Esophagus mucosa (tissue), 1 donor: Measurements from ENCODE around the gene KRT72. TPM values are rescaled to one million over a fixed set of nuclear protein-coding genes. Genes with fewer than 3 reads are reported as not detected.

ENCODE experiments used
- ATAC-seq: fragments of 200-7000 bp; cut with Tn5 transposase; one replicate; pipeline ENCODE4 v1.9.1; 2020
- total RNA-seq: library from RNA; stranded (reverse); gene quantifications from one replicate; pipeline ENCODE4 v1.2.4, GENCODE V29; 2023
- donor health status: DM: yes; HTN: yes; CAD: no.

The KRT72 gene
- not detected for total RNA-seq

GRCh38 chr12:52600941-52601481, at the start of gene KRT72:
Gene KRT72, minus strand, starts transcription at chr12:52601463. Its CDS starts 11 bp downstream, at chr12:52601452.
- no peak for ATAC-seq

- ATAC-seq = peak; percentile 37
Measured at GRCh38 chr12:52650520-52651081, 49.3 kb upstream of the KRT72 start.

GRCh38 chr12:52649066-52649465, 47.8 kb upstream of the KRT72 start:
- no peak for ATAC-seq

GRCh38 chr12:52648012-52648550, 46.8 kb upstream of the KRT72 start:
- no peak for ATAC-seq

GRCh38 chr12:52647601-52648000, 46.3 kb upstream of the KRT72 start:
- ATAC-seq = no peak

GRCh38 chr12:52646613-52647012, 45.4 kb upstream of the KRT72 start:
- ATAC-seq = no peak

- no peak for ATAC-seq
Measured at GRCh38 chr12:52645982-52646381, 44.7 kb upstream of the KRT72 start.

GRCh38 chr12:52645120-52645761, 44.0 kb upstream of the KRT72 start:
- ATAC-seq = peak; percentile 73

- ATAC-seq = no peak
Measured at GRCh38 chr12:52644078-52644415, 42.8 kb upstream of the KRT72 start.

- ATAC-seq = no peak
Measured at GRCh38 chr12:52643233-52644077, 42.2 kb upstream of the KRT72 start.

- no peak for ATAC-seq
Measured at GRCh38 chr12:52641468-52641867, 40.2 kb upstream of the KRT72 start.

- ATAC-seq = no peak
Measured at GRCh38 chr12:52637299-52637698, 36.0 kb upstream of the KRT72 start.

GRCh38 chr12:52636592-52637258, 35.5 kb upstream of the KRT72 start:
- no peak for ATAC-seq

GRCh38 chr12:52636189-52636588, 34.9 kb upstream of the KRT72 start:
- ATAC-seq = no peak

GRCh38 chr12:52634266-52635056, 33.2 kb upstream of the KRT72 start:
- ATAC-seq = peak; percentile 71

GRCh38 chr12:52633383-52633782, 32.1 kb upstream of the KRT72 start:
- ATAC-seq = no peak

- ATAC-seq = no peak
Measured at GRCh38 chr12:52632656-52633055, 31.4 kb upstream of the KRT72 start.

- no peak for ATAC-seq
Measured at GRCh38 chr12:52631676-52632459, 30.6 kb upstream of the KRT72 start.

GRCh38 chr12:52631264-52631663, 30.0 kb upstream of the KRT72 start:
- no peak for ATAC-seq

GRCh38 chr12:52630599-52631200, 29.4 kb upstream of the KRT72 start:
- no peak for ATAC-seq
